Measurements from ENCODE around the gene GCC2. TPM values are rescaled to one million over a fixed set of nuclear protein-coding genes. Genes with fewer than 3 reads are reported as not detected.
"Not testable (repeated sequence)": the region's sequence is repeated elsewhere in the genome, so short reads cannot be mapped to it uniquely, and the experiment has no call there.

Gene GCC2
- total RNA-seq, 2 donors from 2014 or later, result 37.5 to 45.7 TPM

- H3K27me3 ChIP-seq (replicated peaks; ENCODE audit: insufficient read depth), result no peaks in the 10 kb centered on the region
- no peaks in the 10 kb centered on the region for H3K9me3 ChIP-seq
- intact Hi-C loops (cut with DNase I), result no loop called here
- no peaks in the 10 kb centered on the region for H3K4me1 ChIP-seq (replicated peaks)
- WGBS, result 89% methylated on average over 8 of the region's 8 CpGs
- no peaks in the 10 kb centered on the region for H3K36me3 ChIP-seq
- TF ChIP-seq POLR2A (IDR thresholded peaks at IDR 0.05), result no peak
- no peak for DNase-seq (ENCODE audit: low spot score)
- no peak overlapping the region for H3K4me3 ChIP-seq
- no peak overlapping the region for H3K27ac ChIP-seq
Observed at GRCh38 chr2:108423502-108424251, 25.3 kb upstream of the GCC2 start.

- H3K27ac ChIP-seq, result no peak overlapping the region
- no peak overlapping the region for H3K4me3 ChIP-seq
- intact Hi-C loops (cut with DNase I), result no loop called here
- no peak for TF ChIP-seq POLR2AphosphoS5 (IDR thresholded peaks at IDR 0.05)
- no peak for TF ChIP-seq CTCF (IDR thresholded peaks at IDR 0.05)
- no peak for TF ChIP-seq POLR2A (IDR thresholded peaks at IDR 0.05)
- no peaks in the 10 kb centered on the region for H3K4me1 ChIP-seq (replicated peaks)
- no peaks in the 10 kb centered on the region for H3K36me3 ChIP-seq
- no peak for DNase-seq (ENCODE audit: low spot score)
- no peaks in the 10 kb centered on the region for H3K9me3 ChIP-seq
- no peaks in the 10 kb centered on the region for H3K27me3 ChIP-seq (replicated peaks; ENCODE audit: insufficient read depth)
- WGBS, result 86% methylated on average over 2 of the region's 2 CpGs
Observed at GRCh38 chr2:108428286-108429009, 20.6 kb upstream of the GCC2 start.

GRCh38 chr2:108435578-108435977, 13.4 kb upstream of the GCC2 start:
- H3K4me3 ChIP-seq; H3K4me1 ChIP-seq (replicated peaks); H3K36me3 ChIP-seq; intact Hi-C loops (cut with DNase I); H3K27ac ChIP-seq; H3K27me3 ChIP-seq (replicated peaks; ENCODE audit: insufficient read depth); H3K9me3 ChIP-seq; DNase-seq (ENCODE audit: low spot score): not testable (repeated sequence)
- 95% methylated on average over 1 of the region's 1 CpG for WGBS

GRCh38 chr2:108436976-108437375, 12.0 kb upstream of the GCC2 start:
- intact Hi-C loops (cut with DNase I), result no loop called here
- H3K27me3 ChIP-seq (replicated peaks; ENCODE audit: insufficient read depth), result no peaks in the 10 kb centered on the region
- WGBS, result 94% methylated on average over 1 of the region's 1 CpG
- TF ChIP-seq POLR2AphosphoS5 (IDR thresholded peaks at IDR 0.05) (no peak), POLR2A (IDR thresholded peaks at IDR 0.05) (no peak), CTCF (IDR thresholded peaks at IDR 0.05) (no peak)
- no peaks in the 10 kb centered on the region for H3K36me3 ChIP-seq
- no peaks in the 10 kb centered on the region for H3K4me1 ChIP-seq (replicated peaks)
- no peak for DNase-seq (ENCODE audit: low spot score)
- H3K4me3 ChIP-seq, result no peak overlapping the region
- H3K27ac ChIP-seq, result no peak overlapping the region
- H3K9me3 ChIP-seq, result no peaks in the 10 kb centered on the region

GRCh38 chr2:108441712-108442111, 7.3 kb upstream of the GCC2 start:
- WGBS, result 95% methylated on average over 2 of the region's 2 CpGs
- no peak overlapping the region for H3K4me3 ChIP-seq
- TF ChIP-seq POLR2A (IDR thresholded peaks at IDR 0.05) (no peak), POLR2AphosphoS5 (IDR thresholded peaks at IDR 0.05) (no peak), CTCF (IDR thresholded peaks at IDR 0.05) (no peak)
- DNase-seq (ENCODE audit: low spot score), result no peak
- H3K27me3 ChIP-seq (replicated peaks; ENCODE audit: insufficient read depth), result no peaks in the 10 kb centered on the region
- H3K36me3 ChIP-seq, result no peaks in the 10 kb centered on the region
- H3K9me3 ChIP-seq, result no peaks in the 10 kb centered on the region
- H3K4me1 ChIP-seq (replicated peaks), result no peaks in the 10 kb centered on the region
- no peak overlapping the region for H3K27ac ChIP-seq
- intact Hi-C loops (cut with DNase I), result no loop called here
